ENCODE measurements around the gene PCDHGB3.
"Not testable (repeated sequence)": the region's sequence is repeated elsewhere in the genome, so short reads cannot be mapped to it uniquely, and the experiment has no call there.

PCDHGB3 gene

GRCh38 chr5:141369994-141370848, at the start of gene PCDHGB3:
Gene PCDHGB3 (plus strand): TSS chr5:141370242. CDS start chr5:141370395, 153 bp downstream.
- H3K4me3 ChIP-seq (ENCODE audit: low read length in 2 of 2): peak within 1 kb of the TSS; percentile 46 to 58

DNA sequence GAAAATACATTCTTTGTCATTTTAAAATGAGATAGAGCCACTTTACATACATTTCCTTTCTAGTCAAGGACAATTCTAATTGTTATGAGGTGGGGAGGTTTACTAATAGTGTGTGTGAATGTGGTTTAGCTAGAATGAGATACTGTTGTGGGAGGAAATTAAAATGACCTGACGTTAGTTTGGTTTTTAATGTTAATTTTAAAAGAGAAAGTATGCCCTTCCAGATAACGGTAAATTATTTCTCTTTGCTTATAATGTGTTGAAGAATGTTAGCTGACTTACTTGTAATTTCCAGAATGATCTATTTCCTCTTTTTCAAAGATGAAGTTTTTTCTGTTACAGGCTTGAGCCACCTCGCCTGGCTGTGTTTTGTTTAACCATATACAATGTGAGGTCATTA, 47.8 kb upstream of the PCDHGB3 start:
- Histone ChIP-seq H3K9me3 (ENCODE audit: control insufficient read depth in 2 of 2, low read length in 2 of 2) (peaks cover 25 to 33% of the 10 kb centered on the region in 2 donors), H3K4me3 (ENCODE audit: low read length in 2 of 2) (no peak overlapping the region), H3K36me3 (ENCODE audit: control insufficient read depth in 2 of 2, insufficient read depth in 2 of 2, low read length in 2 of 2) (peaks cover 17 to 19% of the 10 kb centered on the region in 2 donors), H3K27me3 (ENCODE audit: control insufficient read depth in 2 of 2, insufficient read depth in 2 of 2, low read length in 2 of 2) (no peaks in the 10 kb centered on the region), H3K27ac (ENCODE audit: low read depth in 2 of 2, low read length in 2 of 2) (no peak overlapping the region), H3K4me1 (ENCODE audit: control insufficient read depth in 2 of 2, insufficient read depth in 2 of 2, low read length in 2 of 2) (peaks cover 4 to 8% of the 10 kb centered on the region in 2 donors), H3K9ac (ENCODE audit: low read depth in 1 of 2, low read length in 2 of 2) (no peak overlapping the region)

More at GRCh38 chr5:141369994-141370848, at the start of gene PCDHGB3:
- Histone ChIP-seq H3K27me3 (ENCODE audit: control insufficient read depth in 2 of 2, insufficient read depth in 2 of 2, low read length in 2 of 2) (peaks cover 0 to 4% of the 10 kb centered on the region in 2 donors), H3K36me3 (ENCODE audit: control insufficient read depth in 2 of 2, insufficient read depth in 2 of 2, low read length in 2 of 2) (no peaks in the 10 kb centered on the region), H3K27ac (ENCODE audit: low read depth in 2 of 2, low read length in 2 of 2) (no peak within 1 kb of the TSS), H3K9ac (ENCODE audit: low read depth in 1 of 2, low read length in 2 of 2) (no peak within 1 kb of the TSS), H3K9me3 (ENCODE audit: control insufficient read depth in 2 of 2, low read length in 2 of 2) (peaks cover 39 to 43% of the 10 kb centered on the region in 2 donors), H3K4me1 (ENCODE audit: control insufficient read depth in 2 of 2, insufficient read depth in 2 of 2, low read length in 2 of 2) (no peaks in the 10 kb centered on the region)

GRCh38 chr5:141326088-141326854, 43.8 kb upstream of the PCDHGB3 start:
- Histone ChIP-seq H3K4me1 (ENCODE audit: control insufficient read depth in 2 of 2, insufficient read depth in 2 of 2, low read length in 2 of 2) (no peaks in the 10 kb centered on the region), H3K36me3 (ENCODE audit: control insufficient read depth in 2 of 2, insufficient read depth in 2 of 2, low read length in 2 of 2) (no peaks in the 10 kb centered on the region), H3K9ac (ENCODE audit: low read depth in 1 of 2, low read length in 2 of 2) (peak overlapping the region; percentile 36 to 48), H3K27ac (ENCODE audit: low read depth in 2 of 2, low read length in 2 of 2) (no peak overlapping the region), H3K9me3 (ENCODE audit: control insufficient read depth in 2 of 2, low read length in 2 of 2) (peaks cover 17% of the 10 kb centered on the region in 2 donors), H3K4me3 (ENCODE audit: low read length in 2 of 2) (peak overlapping the region; percentile 67 to 72), H3K27me3 (ENCODE audit: control insufficient read depth in 2 of 2, insufficient read depth in 2 of 2, low read length in 2 of 2) (no peaks in the 10 kb centered on the region)

DNA sequence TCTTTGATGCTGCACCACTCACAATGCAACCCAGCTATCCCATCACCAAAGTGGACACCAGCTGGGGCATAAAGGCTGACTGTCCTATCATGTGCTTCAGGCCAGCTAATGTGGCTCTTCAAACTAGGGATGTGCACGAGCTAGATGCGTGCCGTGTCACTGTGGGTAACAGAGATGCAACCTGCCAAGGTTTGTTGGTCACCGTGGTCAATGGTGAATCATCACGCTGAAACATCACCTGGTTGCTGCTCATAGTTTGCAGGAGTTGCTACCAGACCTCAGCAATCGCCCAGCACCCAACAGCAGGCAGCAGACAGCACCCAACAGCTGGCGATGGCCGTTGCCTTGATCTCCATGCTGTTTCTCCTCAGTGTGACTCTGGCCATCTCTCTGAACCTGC, 41.8 kb upstream of the PCDHGB3 start:
- no peaks in the 10 kb centered on the region for H3K36me3 ChIP-seq (ENCODE audit: control insufficient read depth in 2 of 2, insufficient read depth in 2 of 2, low read length in 2 of 2)
- H3K9ac ChIP-seq (ENCODE audit: low read depth in 1 of 2, low read length in 2 of 2): no peak overlapping the region
- no peak overlapping the region for H3K4me3 ChIP-seq (ENCODE audit: low read length in 2 of 2)
- H3K9me3 ChIP-seq (ENCODE audit: control insufficient read depth in 2 of 2, low read length in 2 of 2): peaks cover 10 to 20% of the 10 kb centered on the region in 2 donors
- no peaks in the 10 kb centered on the region for H3K4me1 ChIP-seq (ENCODE audit: control insufficient read depth in 2 of 2, insufficient read depth in 2 of 2, low read length in 2 of 2)
- no peaks in the 10 kb centered on the region for H3K27me3 ChIP-seq (ENCODE audit: control insufficient read depth in 2 of 2, insufficient read depth in 2 of 2, low read length in 2 of 2)
- H3K27ac ChIP-seq (ENCODE audit: low read depth in 2 of 2, low read length in 2 of 2): no peak overlapping the region

DNA sequence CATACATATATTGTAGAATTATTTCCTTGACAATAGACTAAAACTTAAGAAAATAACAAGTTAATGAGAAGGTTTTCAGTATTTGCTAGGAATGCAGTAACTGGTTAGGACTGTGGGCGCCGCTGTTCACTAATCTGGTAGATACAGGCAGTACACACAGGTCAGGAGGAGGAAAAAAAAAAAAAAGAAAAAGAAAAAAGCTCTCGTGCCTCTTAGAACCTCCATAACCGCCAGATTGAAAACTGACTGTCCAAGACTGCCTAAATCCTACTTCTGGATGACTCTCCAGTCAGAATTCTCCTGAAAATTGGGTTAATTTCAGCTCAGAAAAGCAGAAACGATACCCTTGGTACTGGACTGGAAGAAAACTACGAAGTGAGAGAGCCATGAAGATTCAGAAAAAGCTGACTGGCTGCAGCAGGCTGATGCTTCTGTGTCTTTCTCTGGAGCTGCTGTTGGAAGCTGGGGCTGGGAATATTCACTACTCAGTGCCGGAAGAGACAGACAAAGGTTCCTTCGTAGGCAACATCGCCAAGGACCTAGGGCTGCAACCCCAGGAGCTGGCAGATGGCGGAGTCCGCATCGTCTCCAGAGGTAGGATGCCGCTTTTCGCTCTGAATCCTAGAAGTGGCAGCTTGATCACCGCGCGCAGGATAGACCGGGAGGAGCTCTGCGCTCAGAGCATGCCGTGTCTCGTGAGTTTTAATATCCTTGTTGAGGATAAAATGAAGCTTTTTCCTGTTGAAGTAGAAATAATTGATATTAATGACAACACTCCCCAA, 39.6 kb upstream of the PCDHGB3 start, which contains the start of gene PCDHGA1:
Gene PCDHGA1 (plus strand): TSS at position 216 of the 782 bp plus-strand sequence.
- Histone ChIP-seq H3K27ac (ENCODE audit: low read depth in 2 of 2, low read length in 2 of 2) (no peak within 1 kb of the TSS), H3K27me3 (ENCODE audit: control insufficient read depth in 2 of 2, insufficient read depth in 2 of 2, low read length in 2 of 2) (no peaks in the 10 kb centered on the region)

DNA sequence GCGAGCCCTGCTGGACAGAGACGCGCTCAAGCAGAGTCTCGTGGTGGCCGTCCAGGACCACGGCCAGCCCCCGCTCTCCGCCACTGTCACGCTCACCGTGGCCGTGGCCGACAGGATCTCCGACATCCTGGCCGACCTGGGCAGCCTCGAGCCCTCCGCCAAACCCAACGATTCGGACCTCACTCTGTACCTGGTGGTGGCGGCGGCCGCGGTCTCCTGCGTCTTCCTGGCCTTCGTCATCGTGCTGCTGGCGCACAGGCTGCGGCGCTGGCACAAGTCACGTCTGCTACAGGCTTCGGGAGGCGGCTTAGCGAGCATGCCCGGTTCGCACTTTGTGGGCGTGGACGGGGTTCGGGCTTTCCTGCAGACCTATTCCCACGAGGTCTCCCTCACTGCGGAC, 37.5 kb upstream of the PCDHGB3 start:
- H3K9me3 ChIP-seq (ENCODE audit: control insufficient read depth in 2 of 2, low read length in 2 of 2): peaks cover 10 to 20% of the 10 kb centered on the region in 2 donors
- H3K27me3 ChIP-seq (ENCODE audit: control insufficient read depth in 2 of 2, insufficient read depth in 2 of 2, low read length in 2 of 2); H3K9ac ChIP-seq (ENCODE audit: low read depth in 1 of 2, low read length in 2 of 2); H3K4me3 ChIP-seq (ENCODE audit: low read length in 2 of 2); H3K36me3 ChIP-seq (ENCODE audit: control insufficient read depth in 2 of 2, insufficient read depth in 2 of 2, low read length in 2 of 2); H3K27ac ChIP-seq (ENCODE audit: low read depth in 2 of 2, low read length in 2 of 2); H3K4me1 ChIP-seq (ENCODE audit: control insufficient read depth in 2 of 2, insufficient read depth in 2 of 2, low read length in 2 of 2): not testable (repeated sequence)

More for the DNA sequence above, 39.6 kb upstream of the PCDHGB3 start, which contains the start of gene PCDHGA1:
- no peaks in the 10 kb centered on the region for H3K4me1 ChIP-seq (ENCODE audit: control insufficient read depth in 2 of 2, insufficient read depth in 2 of 2, low read length in 2 of 2)
- peaks cover 10 to 20% of the 10 kb centered on the region in 2 donors for H3K9me3 ChIP-seq (ENCODE audit: control insufficient read depth in 2 of 2, low read length in 2 of 2)
- no peak within 1 kb of the TSS for H3K9ac ChIP-seq (ENCODE audit: low read depth in 1 of 2, low read length in 2 of 2)
- H3K36me3 ChIP-seq (ENCODE audit: control insufficient read depth in 2 of 2, insufficient read depth in 2 of 2, low read length in 2 of 2): no peaks in the 10 kb centered on the region
- H3K4me3 ChIP-seq (ENCODE audit: low read length in 2 of 2): peak within 1 kb of the TSS in 1 of 2 donors; percentile 46

DNA sequence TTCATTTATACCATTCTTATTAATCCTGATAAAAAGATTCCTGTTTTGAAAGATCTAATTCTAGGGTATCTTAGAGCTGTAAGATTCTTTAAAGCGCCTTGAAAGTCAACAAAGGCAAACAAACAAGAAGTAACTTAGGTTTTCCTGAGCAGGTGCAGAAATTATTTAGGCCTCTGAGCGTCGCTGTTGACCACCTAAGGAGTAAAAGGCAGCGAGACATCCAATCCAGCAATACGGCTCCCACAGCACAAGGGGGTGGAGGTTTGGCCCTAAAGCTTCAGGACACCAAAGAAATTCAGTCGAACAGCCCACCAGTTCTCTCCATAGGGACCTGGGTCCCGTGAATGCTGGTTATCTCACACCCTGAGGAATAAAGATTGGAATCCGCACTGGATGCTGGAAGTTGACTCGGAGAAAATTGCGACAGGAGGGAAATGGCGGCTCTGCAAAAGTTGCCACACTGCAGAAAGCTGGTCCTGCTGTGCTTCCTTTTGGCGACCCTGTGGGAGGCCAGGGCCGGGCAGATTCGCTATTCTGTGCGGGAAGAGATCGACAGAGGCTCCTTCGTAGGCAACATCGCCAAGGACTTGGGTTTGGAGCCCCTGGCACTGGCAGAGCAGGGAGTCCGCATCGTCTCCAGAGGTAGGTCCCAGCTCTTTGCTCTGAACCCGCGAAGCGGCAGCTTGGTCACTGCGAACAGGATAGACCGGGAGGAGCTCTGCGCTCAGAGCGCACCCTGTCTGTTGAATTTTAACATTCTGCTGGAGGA, 31.3 kb upstream of the PCDHGB3 start, which contains the start of gene PCDHGA2:
Gene PCDHGA2 (plus strand): TSS at position 223 of the 769 bp plus-strand sequence.
- no peaks in the 10 kb centered on the region for H3K36me3 ChIP-seq (ENCODE audit: control insufficient read depth in 2 of 2, insufficient read depth in 2 of 2, low read length in 2 of 2)
- H3K4me3 ChIP-seq (ENCODE audit: low read length in 2 of 2): peak within 1 kb of the TSS; percentile 10 to 39
- no peak within 1 kb of the TSS for H3K27ac ChIP-seq (ENCODE audit: low read depth in 2 of 2, low read length in 2 of 2)
- H3K27me3 ChIP-seq (ENCODE audit: control insufficient read depth in 2 of 2, insufficient read depth in 2 of 2, low read length in 2 of 2): no peaks in the 10 kb centered on the region
- peaks cover 19 to 22% of the 10 kb centered on the region in 2 donors for H3K9me3 ChIP-seq (ENCODE audit: control insufficient read depth in 2 of 2, low read length in 2 of 2)
- no peaks in the 10 kb centered on the region for H3K4me1 ChIP-seq (ENCODE audit: control insufficient read depth in 2 of 2, insufficient read depth in 2 of 2, low read length in 2 of 2)
- no peak within 1 kb of the TSS for H3K9ac ChIP-seq (ENCODE audit: low read depth in 1 of 2, low read length in 2 of 2)

GRCh38 chr5:141340781-141341354, 29.2 kb upstream of the PCDHGB3 start:
- H3K27me3 ChIP-seq (ENCODE audit: control insufficient read depth in 2 of 2, insufficient read depth in 2 of 2, low read length in 2 of 2); H3K9ac ChIP-seq (ENCODE audit: low read depth in 1 of 2, low read length in 2 of 2); H3K4me1 ChIP-seq (ENCODE audit: control insufficient read depth in 2 of 2, insufficient read depth in 2 of 2, low read length in 2 of 2); H3K27ac ChIP-seq (ENCODE audit: low read depth in 2 of 2, low read length in 2 of 2); H3K36me3 ChIP-seq (ENCODE audit: control insufficient read depth in 2 of 2, insufficient read depth in 2 of 2, low read length in 2 of 2); H3K4me3 ChIP-seq (ENCODE audit: low read length in 2 of 2): not testable (repeated sequence)
- peaks cover 27 to 32% of the 10 kb centered on the region in 2 donors for H3K9me3 ChIP-seq (ENCODE audit: control insufficient read depth in 2 of 2, low read length in 2 of 2)

DNA sequence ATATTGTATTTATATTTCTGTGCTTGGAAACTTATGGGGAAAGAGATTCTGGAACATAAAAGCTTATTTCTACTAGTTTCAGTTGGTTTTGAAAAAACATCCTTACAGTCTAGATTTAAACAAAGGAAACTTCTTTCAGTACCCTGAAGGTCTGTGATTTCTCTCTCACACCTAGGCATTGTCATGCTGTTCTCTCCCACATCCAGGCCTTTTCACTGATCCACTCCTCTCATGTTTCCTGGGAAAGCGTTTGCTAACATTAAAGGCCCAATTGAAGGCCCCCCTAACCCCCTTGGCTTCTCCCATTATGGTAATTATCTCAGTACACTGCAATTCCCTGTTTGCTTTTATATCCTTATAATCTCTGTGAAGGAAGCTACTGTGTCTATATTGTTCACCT, 27.3 kb upstream of the PCDHGB3 start:
- Histone ChIP-seq H3K9ac (ENCODE audit: low read depth in 1 of 2, low read length in 2 of 2) (no peak overlapping the region), H3K27ac (ENCODE audit: low read depth in 2 of 2, low read length in 2 of 2) (no peak overlapping the region), H3K27me3 (ENCODE audit: control insufficient read depth in 2 of 2, insufficient read depth in 2 of 2, low read length in 2 of 2) (no peaks in the 10 kb centered on the region), H3K36me3 (ENCODE audit: control insufficient read depth in 2 of 2, insufficient read depth in 2 of 2, low read length in 2 of 2) (no peaks in the 10 kb centered on the region), H3K4me1 (ENCODE audit: control insufficient read depth in 2 of 2, insufficient read depth in 2 of 2, low read length in 2 of 2) (no peaks in the 10 kb centered on the region), H3K9me3 (ENCODE audit: control insufficient read depth in 2 of 2, low read length in 2 of 2) (peaks cover 27 to 32% of the 10 kb centered on the region in 2 donors), H3K4me3 (ENCODE audit: low read length in 2 of 2) (no peak overlapping the region)
